IMR-90 (cell line): Measurements from ENCODE around the gene KRTAP5-4. TPM values are rescaled to one million over a fixed set of nuclear protein-coding genes. Genes with fewer than 3 reads are reported as not detected.

Source experiments
- ATAC-seq: fragments of 200-7000 bp; cut with Tn5 transposase; 2 replicates; pipeline ENCODE4 v1.9.1; 2020; ENCODE audit warnings: low read depth, mild to moderate bottlenecking, moderate library complexity
- BruUV-seq: library from RNA; stranded (reverse); fragments of 400-500 nt; replicated peaks from 2 replicates; lab custom pipeline; 2021; lab: Mats Ljungman, UMichigan
- CTCF ChIA-PET: fragments of 300-600 bp; formaldehyde crosslinking; extraction: SDS; loops from one replicate; lab custom pipeline; 2021; ENCODE audit warnings: antibody characterized with exemption; lab: Yijun Ruan, JAX
- POLR2A ChIA-PET: fragments of 300-600 bp; sonication (Branson Sonifier 250); formaldehyde crosslinking; loops from one replicate; lab custom pipeline; 2022; ENCODE audit warnings: antibody characterized with exemption; ENCODE audit not compliant: unreplicated experiment; lab: Charles Lee
- DNase-seq: peaks from one replicate; pipeline ENCODE4 v3.0.0; 2013
- H2AFZ ChIP-seq: replicated peaks from 2 replicates; pipeline ENCODE3; 2013; ENCODE audit warnings: low read length, mild to moderate bottlenecking; ENCODE audit not compliant: poor library complexity
- H2AK5ac ChIP-seq: 2 replicates; pipeline ENCODE4 v1.6.1; 2013; ENCODE audit warnings: low read depth, low read length, inconsistent platforms
- H2AK9ac ChIP-seq: replicated peaks from 2 replicates; pipeline ENCODE3; 2013; ENCODE audit warnings: mild to moderate bottlenecking, low read depth, low read length, moderate library complexity; ENCODE audit not compliant: poor library complexity
- H2BK120ac ChIP-seq: 2 replicates; pipeline ENCODE4 v1.6.1; 2013; ENCODE audit warnings: low read depth, low read length, inconsistent platforms
- H2BK15ac ChIP-seq: 3 replicates; pipeline ENCODE4 v1.6.1; 2013; ENCODE audit warnings: low read depth, low read length, inconsistent platforms
- H2BK20ac ChIP-seq: 2 replicates; pipeline ENCODE4 v1.6.1; 2013; ENCODE audit warnings: low read depth, mild to moderate bottlenecking, inconsistent platforms, low read length, moderate library complexity
- H2BK5ac ChIP-seq: 2 replicates; pipeline ENCODE4 v1.6.1; 2013; ENCODE audit warnings: mild to moderate bottlenecking, low read depth, low read length, inconsistent platforms; ENCODE audit not compliant: poor library complexity, severe bottlenecking
- H3K14ac ChIP-seq: replicated peaks from 2 replicates; pipeline ENCODE4 v1.6.1; 2013; ENCODE audit warnings: low read depth, low read length, inconsistent platforms
- H3K18ac ChIP-seq: 2 replicates; pipeline ENCODE4 v1.6.1; 2013; ENCODE audit warnings: low read depth, low read length, control low read depth
- H3K23ac ChIP-seq: 2 replicates; pipeline ENCODE4 v1.6.1; 2013; ENCODE audit warnings: low read depth, low read length, inconsistent platforms
- H3K27ac ChIP-seq: 2 replicates; pipeline ENCODE4 v1.5.1; 2013; ENCODE audit warnings: mild to moderate bottlenecking, control low read depth, low read length; ENCODE audit not compliant: insufficient read depth
- H3K27me3 ChIP-seq: 2 replicates; pipeline ENCODE4 v1.6.1; 2013; ENCODE audit warnings: low read length; ENCODE audit not compliant: control insufficient read depth, insufficient read depth
- H3K36me3 ChIP-seq: 2 replicates; pipeline ENCODE4 v1.6.1; 2013; ENCODE audit warnings: low read length, mixed read lengths; ENCODE audit not compliant: control insufficient read depth, insufficient read depth
- H3K4ac ChIP-seq: 2 replicates; pipeline ENCODE4 v1.6.1; 2013; ENCODE audit warnings: low read depth, low read length, inconsistent platforms
- H3K4me1 ChIP-seq: 2 replicates; pipeline ENCODE4 v1.6.1; 2013; ENCODE audit warnings: low read length, mixed read lengths; ENCODE audit not compliant: control insufficient read depth, insufficient read depth
- H3K4me2 ChIP-seq: 2 replicates; pipeline ENCODE4 v1.6.1; 2013; ENCODE audit warnings: low read depth, mild to moderate bottlenecking, control low read depth, low read length, moderate library complexity
- H3K4me3 ChIP-seq: 2 replicates; pipeline ENCODE4 v1.5.1; 2013; ENCODE audit warnings: low read depth, mild to moderate bottlenecking, control low read depth, low read length, moderate library complexity; ENCODE audit not compliant: insufficient read depth
- H3K56ac ChIP-seq: 2 replicates; pipeline ENCODE4 v1.6.1; 2013; ENCODE audit warnings: low read length, inconsistent platforms; ENCODE audit not compliant: insufficient read depth; ENCODE audit errors: extremely low read depth
- H3K79me1 ChIP-seq, 2 experiments: 2 replicates each; pipeline ENCODE4 v1.6.1; 2013; ENCODE audit warnings: low read length in 2 of 2, inconsistent platforms in 1 of 2, low read depth in 1 of 2
- H3K9ac ChIP-seq: 2 replicates; pipeline ENCODE4 v1.6.1; 2013; ENCODE audit warnings: low read depth, low read length, control low read depth
- H3K9me1 ChIP-seq: 2 replicates; pipeline ENCODE4 v1.6.1; 2013; ENCODE audit warnings: low read length, inconsistent platforms; ENCODE audit not compliant: insufficient read depth
- H3K9me3 ChIP-seq: 2 replicates; pipeline ENCODE4 v1.6.1; 2013; ENCODE audit warnings: low read length; ENCODE audit not compliant: control insufficient read depth, insufficient read depth
- H4K20me1 ChIP-seq: 2 replicates; pipeline ENCODE4 v1.6.1; 2013; ENCODE audit warnings: low read length, inconsistent platforms; ENCODE audit not compliant: insufficient read depth
- H4K5ac ChIP-seq: 2 replicates; pipeline ENCODE4 v1.6.1; 2013; ENCODE audit warnings: mild to moderate bottlenecking, low read depth, low read length, control low read depth
- H4K8ac ChIP-seq, 2 experiments: 2 replicates each; pipeline ENCODE4 v1.6.1; 2013; ENCODE audit warnings: low read depth in 2 of 2, low read length in 2 of 2, control low read depth in 1 of 2, inconsistent platforms in 1 of 2
- H4K91ac ChIP-seq: 2 replicates; pipeline ENCODE4 v1.6.1; 2013; ENCODE audit warnings: low read depth, low read length, inconsistent platforms; ENCODE audit not compliant: insufficient read depth
- BHLHE40 ChIP-seq: fragments of 150-350 bp; IDR thresholded peaks from 2 replicates; pipeline ENCODE4 v1.6.1; 2016; ENCODE audit warnings: mild to moderate bottlenecking, low read depth, low read length
- MXI1 ChIP-seq: IDR thresholded peaks from 2 replicates; pipeline ENCODE4 v1.6.1; 2012; ENCODE audit warnings: low read depth, mild to moderate bottlenecking, low read length, moderate library complexity, borderline replicate concordance
- WGBS, 2 experiments: methylation state at CpG; one replicate each; pipeline versions ENCODE4 v1.1.5 to v1.1.7; 2013; ENCODE audit warnings: missing lambda C conversion rate in 2 of 2; ENCODE audit not compliant: insufficient read length in 1 of 2; ENCODE audit errors: extremely low coverage in 2 of 2; 5-methylcytosine and 5-hydroxymethylcytosine counted together
- dilution Hi-C: fragments of 300-500 bp; cut with HindIII; formaldehyde crosslinking; loops from one replicate; pipeline ENCODE4 v1.14.3; 2018; ENCODE audit warnings: low sequenced_read_pairs; ENCODE audit not compliant: unreplicated experiment
- in situ Hi-C: fragments of 300-500 bp; cut with MboI; formaldehyde crosslinking; loops from 3 replicates; pipeline ENCODE4 v1.14.3; 2019; ENCODE audit warnings: low sequenced_read_pairs, inconsistent platforms, mixed read lengths
- intact Hi-C: fragments of 100-400 bp; cut with micrococcal nuclease; formaldehyde crosslinking; loops from 2 replicates; pipeline ENCODE4 v1.10.0; 2022
- polyA plus RNA-seq, 3 experiments: library from polyadenylated mRNA; depleted of rRNA; stranded (reverse); fragments of >200 nt; gene quantifications; 2 replicates each; pipeline ENCODE4 v1.2.3, GENCODE V29; 2012; ENCODE audit warnings: low replicate concordance in 1 of 3
- total RNA-seq: library from RNA; depleted of rRNA; stranded (reverse); fragments of >200 nt; gene quantifications from 2 replicates; pipeline ENCODE4 v1.2.3, GENCODE V29; 2012

The KRTAP5-4 gene
- total and polyA plus RNA-seq, 2 of the 4 experiments (the other 2 are of a cell fraction): not detected

- Histone ChIP-seq H3K23ac (no peak overlapping the region), H3K14ac (no peak overlapping the region), H2AK9ac (no peak overlapping the region), H2BK15ac (no peak overlapping the region), H3K4me3 (no peak overlapping the region), H3K9me1 (no peaks in the 10 kb centered on the region), H3K9ac (no peak overlapping the region), H3K4ac (no peak overlapping the region), H3K18ac (no peak overlapping the region), H2BK20ac (no peak overlapping the region), H4K20me1 (no peaks in the 10 kb centered on the region), H3K27ac (no peak overlapping the region), H2AK5ac (no peak overlapping the region), H3K36me3 (no peaks in the 10 kb centered on the region), H3K4me1 (no peaks in the 10 kb centered on the region; the same call in 1 of the 2 replicates), H3K9me3 (no peaks in the 10 kb centered on the region), H4K8ac (no peak overlapping the region), H3K4me2 (no peak overlapping the region), H2AFZ (no peak overlapping the region), H4K91ac (no peak overlapping the region), H2BK120ac (no peak overlapping the region), H3K79me1 (no peaks in the 10 kb centered on the region), H3K56ac (no peak overlapping the region), H2BK5ac (no peak overlapping the region), H4K5ac (no peak overlapping the region), H3K27me3 (peaks cover 44% of the 10 kb centered on the region)
- POLR2A ChIA-PET: no interaction called here
- no peak for DNase-seq
- CTCF ChIA-PET: interaction anchor here (1.4 kb wide), 1 partner anchor 11 kb away, joined by 3 read pairs; no protein-coding TSS in a partner anchor
- BruUV-seq: no TSS peak
- TF ChIP-seq MXI1 (no peak), BHLHE40 (no peak)
- dilution Hi-C loops: no loop called here
- WGBS, 2 experiments: 35% methylated on average over 4 of the region's 15 CpGs; no CpG with 5 or more reads in 1 of the 2 experiments
- intact Hi-C loops: loop anchor here (5.0 kb wide), 1 partner anchor 177 kb away; no protein-coding TSS in a partner anchor
- in situ Hi-C loops: no loop called here
- ATAC-seq: no peak
These were observed 28.3 kb upstream of the KRTAP5-4 start for GRCh38 chr11:1650034-1650917.
